Ramos (cell line): Measurements from ENCODE around the gene CBARP.

Experiments used
- in situ Hi-C: fragments of 300-500 bp; cut with MboI; formaldehyde crosslinking; loops from one replicate; pipeline ENCODE4 v1.14.3; 2022; ENCODE audit warnings: low sequenced_read_pairs; ENCODE audit not compliant: unreplicated experiment

The CBARP gene

GRCh38 chr19:1229924-1230782 lies 7.7 kb downstream of the CBARP start:
- in situ Hi-C loops, result no loop called here

DNA sequence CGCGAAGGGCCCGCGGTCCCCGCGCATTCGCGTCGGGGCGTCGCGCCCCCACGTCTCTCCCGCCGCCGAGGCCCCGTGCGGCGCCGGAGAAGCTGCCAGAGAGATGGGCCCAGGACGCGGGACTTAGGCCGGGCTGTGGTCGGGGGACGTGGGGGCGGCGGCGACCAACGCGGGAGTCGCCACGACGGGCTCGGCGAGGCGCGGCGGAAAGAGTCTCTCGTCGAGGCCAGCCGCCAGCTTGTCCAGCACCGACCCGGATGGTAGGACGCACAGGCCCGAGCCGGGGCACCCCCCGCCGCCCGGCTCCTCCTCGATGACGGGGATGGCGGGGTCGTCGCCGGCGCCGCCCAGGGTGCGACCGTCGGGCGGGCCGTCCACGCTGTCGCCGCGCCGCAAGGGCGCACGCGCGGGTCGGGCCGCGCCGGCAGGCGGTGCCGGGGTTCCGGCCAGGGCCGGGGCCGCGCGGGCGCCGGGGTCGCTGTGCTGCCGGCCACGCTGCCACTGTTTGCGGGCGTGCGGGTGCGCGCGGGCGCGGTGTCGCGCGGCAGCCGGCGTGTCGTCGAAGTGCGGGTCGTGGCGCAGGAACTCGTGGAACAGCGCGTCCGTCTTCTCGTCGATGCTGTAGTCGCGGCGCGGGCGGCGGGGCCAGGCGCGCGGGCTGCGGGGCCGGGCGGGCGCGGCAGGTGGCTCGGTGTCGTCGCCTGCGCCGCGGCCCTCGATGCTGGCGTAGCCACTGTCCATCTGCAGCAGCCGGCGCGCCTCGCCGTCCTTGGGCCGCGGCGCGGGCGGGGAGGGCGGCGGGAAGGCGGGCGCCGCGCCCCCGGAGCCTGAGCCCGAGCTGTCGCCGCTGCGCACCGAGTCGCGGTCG lies 8.5 kb downstream of the CBARP start:
- in situ Hi-C loops, result no loop called here

DNA sequence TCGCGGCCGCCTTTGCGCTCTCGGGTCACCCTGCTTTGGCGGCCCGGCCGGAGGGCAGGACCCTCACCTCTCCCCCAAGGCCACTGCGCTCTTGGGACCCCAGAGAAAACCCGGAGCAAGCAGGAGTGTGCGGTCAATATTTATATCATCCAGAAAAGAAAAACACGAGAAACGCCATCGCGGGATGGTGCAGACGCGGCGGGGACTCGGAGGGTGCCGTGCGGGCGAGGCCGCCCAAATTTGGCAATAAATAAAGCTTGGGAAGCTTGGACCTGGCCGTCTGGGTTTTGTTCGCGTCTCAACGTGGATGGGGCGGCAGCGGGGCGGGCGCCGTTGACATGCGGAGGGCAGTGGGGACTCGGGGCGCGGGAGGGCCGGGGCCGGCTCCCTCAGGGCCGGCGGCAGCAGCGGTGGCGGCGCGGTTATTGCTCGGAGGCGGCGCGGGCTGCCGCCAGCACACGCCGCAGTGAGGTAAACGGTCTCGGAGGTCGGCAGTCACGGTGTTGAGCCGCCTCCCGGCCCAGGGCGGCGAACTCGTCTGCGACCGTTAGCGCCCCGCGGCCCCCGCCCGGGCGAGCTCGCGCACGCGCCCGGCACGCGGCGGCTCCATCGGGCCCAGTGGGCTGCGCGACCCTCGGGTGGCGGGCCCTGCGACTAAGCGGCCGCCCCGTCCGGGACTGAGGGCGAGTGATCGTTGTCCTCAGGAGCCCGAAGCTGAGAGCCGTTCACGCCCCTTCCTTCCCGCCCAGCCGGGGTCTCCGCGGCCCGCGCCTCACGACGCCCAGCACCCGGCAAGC lies 9.4 kb downstream of the CBARP start:
- in situ Hi-C loops, result no loop called here

DNA sequence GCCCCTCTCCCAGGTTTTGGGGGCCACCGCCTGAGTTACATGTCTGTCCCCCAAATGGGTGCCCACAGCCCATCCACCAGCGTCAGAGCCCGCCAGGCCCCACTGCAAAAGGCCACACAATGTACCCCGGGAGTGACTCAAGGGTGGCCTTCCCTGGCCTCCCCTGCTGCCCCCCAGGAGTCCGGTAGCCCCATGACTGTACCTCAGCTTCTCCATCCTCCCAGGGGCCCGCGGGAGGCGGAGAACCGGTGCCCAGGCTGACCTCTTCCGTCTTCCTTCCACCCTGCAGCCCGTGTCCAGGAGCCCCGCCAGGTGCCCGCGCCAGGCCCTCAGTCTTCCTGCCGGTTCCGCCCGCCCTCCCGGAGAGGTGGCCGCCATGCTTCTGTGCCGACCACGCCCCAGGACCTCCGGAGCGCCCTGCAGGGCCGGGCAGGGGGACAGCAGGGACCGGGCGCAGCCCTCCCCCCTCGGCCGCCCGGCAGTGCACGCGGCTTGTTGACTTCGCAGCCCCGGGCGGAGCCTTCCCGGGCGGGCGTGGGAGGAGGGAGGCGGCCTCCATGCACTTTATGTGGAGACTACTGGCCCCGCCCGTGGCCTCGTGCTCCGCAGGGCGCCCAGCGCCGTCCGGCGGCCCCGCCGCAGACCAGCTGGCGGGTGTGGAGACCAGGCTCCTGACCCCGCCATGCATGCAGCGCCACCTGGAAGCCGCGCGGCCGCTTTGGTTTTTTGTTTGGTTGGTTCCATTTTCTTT lies 10.3 kb downstream of the CBARP start:
- in situ Hi-C loops, result no loop called here

DNA sequence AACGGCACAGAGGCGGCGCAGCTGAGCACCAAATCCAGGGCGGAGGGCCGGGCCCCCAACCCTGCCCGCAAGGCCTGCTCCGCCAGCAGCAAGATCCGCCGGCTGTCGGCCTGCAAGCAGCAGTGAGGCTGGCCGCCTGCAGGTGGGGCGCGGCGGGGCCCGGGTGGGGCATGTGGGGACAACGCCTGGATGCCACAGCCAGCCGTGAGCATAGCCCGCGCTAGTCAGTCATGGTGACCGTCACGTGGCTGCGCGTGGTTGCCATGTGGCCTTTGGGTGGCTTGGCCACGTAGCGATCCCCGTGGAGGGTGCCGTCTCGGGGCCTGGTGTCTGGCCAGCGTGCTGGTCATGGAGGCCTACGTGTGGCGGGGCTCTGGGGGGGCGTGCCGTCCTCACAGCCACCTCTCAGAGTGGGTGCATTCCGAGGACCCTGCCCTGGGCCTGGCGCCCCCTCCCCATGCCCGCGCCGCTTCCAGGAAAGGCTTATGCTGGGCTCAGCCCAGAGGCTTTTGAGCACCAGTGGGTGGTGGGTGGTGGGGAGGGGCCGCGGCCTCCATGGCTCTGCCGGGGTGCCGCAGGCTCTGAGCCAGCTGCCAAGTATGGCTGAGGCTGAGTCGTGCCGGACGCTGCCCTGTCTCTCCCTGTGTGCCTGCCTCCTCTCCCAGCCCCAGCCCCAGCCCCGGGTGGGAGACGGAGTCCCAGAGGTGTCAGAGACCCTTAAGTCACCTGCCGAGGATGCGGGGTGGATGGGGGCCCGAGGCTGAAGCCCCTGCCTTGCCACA lies 11.1 kb downstream of the CBARP start:
- in situ Hi-C loops, result no loop called here

- in situ Hi-C loops, result no loop called here
Measured at GRCh38 chr19:1226227-1226518, 11.6 kb downstream of the CBARP start.

GRCh38 chr19:1225440-1226226 lies 12.2 kb downstream of the CBARP start:
- in situ Hi-C loops, result no loop called here

- in situ Hi-C loops, result no loop called here
Measured at GRCh38 chr19:1224847-1225246, 13.0 kb downstream of the CBARP start.

DNA sequence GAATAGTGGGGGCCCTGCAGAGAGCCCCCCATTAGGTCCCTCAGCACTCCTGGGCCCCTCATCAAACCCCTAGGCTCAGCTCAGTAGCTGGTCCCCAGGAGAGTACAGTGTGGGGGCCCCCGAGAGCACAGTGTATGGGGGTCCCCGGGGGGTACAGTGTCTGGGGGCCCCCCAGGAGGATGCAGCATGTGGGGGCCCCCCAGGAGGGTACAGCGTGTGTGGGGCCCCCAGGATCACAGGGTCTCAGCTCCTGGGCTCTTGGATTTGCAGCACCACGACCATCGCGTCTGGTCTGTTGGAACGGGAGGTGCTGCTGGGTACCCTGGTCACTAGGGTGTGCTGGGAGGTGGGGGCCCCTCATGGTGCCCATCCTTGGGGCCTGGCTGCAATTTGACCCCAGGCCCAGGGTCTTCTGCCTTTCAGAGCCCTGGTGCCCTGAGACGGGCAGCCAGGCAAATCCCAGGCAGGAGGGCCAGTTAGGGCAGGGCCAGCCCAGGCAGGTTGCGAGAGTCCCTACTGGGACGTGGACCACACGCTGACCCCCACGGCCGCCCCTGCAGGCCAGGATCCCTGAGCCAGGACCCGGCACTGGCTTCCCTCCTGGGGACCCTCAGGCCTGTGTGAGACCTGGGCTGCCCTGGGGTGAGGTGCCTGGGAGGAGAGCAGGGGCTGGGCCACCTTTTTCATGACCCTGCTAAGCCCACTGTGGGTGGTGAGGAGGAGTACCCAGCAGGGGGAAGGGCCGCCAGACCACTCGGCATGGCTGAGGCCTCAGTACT lies 13.6 kb downstream of the CBARP start:
- in situ Hi-C loops, result no loop called here

- in situ Hi-C loops, result no loop called here
Measured at GRCh38 chr19:1223018-1223855, 14.6 kb downstream of the CBARP start.

DNA sequence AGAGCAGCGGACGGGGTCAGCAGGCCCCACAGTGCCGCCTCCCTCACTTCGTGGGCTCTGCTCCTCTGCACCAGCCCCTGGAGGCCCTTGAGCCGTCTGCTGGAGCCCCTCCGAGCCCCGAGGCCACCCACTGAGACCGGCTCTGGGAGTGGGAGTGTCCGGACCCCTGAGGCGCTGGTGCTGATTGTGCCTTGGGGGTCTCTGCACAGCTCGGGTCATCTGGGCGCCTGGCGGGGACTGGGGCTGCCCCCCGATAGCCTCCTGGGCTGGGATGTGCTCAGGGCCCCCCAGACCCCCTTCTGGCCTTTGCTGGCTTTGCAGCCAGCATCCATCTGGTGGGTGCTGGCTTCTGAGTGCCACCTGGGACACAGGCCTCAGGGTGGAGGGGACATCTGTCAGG lies 15.4 kb downstream of the CBARP start:
- in situ Hi-C loops, result no loop called here

DNA sequence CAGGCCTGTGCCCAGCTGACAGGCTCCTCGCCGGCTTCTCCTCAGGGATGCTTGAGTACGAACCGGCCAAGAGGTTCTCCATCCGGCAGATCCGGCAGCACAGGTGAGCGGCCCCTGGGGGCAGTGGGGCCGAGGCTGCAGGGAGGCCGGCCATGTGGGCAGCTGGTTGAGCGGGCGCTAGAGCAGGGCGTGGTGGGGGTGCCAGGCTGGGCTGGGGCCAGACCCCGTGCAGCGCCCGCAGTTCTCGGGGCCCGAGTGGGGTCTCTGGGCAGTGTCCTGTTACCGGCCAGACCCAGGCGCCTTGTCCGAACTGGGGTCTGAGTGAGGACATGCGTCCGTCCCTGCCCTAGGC lies 15.9 kb downstream of the CBARP start:
- in situ Hi-C loops, result no loop called here

- in situ Hi-C loops, result no loop called here
Measured at GRCh38 chr19:1220976-1221903, 16.6 kb downstream of the CBARP start.

DNA sequence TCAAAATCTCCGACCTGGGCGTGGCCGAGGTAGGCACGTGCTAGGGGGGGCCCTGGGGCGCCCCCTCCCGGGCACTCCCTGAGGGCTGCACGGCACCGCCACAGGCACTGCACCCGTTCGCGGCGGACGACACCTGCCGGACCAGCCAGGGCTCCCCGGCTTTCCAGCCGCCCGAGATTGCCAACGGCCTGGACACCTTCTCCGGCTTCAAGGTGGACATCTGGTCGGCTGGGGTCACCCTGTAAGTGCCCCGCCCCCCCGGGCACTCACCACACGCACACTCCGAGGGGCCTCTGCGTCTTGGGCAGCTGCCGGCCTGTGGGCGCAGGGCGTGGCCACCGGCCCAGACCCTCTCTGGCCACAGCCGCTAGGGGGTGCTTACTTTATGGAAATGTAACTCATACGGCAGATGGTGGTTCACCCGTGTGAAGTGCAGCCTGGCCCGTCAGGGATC lies 17.3 kb downstream of the CBARP start:
- in situ Hi-C loops, result no loop called here

- in situ Hi-C loops, result no loop called here
Measured at GRCh38 chr19:1219786-1220476, 17.9 kb downstream of the CBARP start.
